HG02884 (cell line): ENCODE results near the gene TRNT1.

ENCODE experiments used
- ATAC-seq: cut with Tn5 transposase; IDR thresholded peaks from one replicate; pipeline ENCODE4 v1.9.1; 2021; ENCODE audit warnings: mild to moderate bottlenecking, moderate library complexity; ENCODE audit not compliant: unreplicated experiment

Gene TRNT1

DNA sequence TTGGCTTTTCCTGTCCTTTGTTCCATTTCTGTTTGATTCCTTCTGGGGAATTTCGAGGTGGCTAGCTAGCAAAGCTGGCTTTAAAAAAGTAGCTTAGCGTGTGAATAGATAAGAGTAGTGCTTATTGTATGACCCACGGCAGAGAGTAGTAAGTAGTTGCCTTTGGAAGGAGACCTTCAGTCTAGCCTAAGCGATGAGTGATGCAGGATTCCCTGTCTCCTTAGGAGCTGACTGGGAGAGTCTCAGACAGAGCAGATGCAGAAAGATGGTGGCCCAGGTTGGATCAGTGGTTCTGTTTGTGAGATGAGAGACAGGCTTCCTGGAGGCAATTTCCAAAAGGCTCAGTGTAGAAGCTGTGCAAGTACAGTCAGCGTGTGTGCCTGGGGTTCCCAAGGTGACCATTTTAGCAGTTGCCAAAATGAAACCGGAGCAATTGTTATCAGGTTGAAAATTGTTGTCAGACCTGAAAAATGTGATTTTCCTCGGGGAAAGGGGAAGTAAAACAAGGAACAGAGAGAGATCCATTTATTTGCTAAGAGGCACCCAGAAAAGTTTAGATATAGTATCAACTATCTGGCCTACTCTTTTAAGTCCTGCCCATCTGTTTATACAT lies 15.9 kb upstream of the TRNT1 start:
- no peak for ATAC-seq

DNA sequence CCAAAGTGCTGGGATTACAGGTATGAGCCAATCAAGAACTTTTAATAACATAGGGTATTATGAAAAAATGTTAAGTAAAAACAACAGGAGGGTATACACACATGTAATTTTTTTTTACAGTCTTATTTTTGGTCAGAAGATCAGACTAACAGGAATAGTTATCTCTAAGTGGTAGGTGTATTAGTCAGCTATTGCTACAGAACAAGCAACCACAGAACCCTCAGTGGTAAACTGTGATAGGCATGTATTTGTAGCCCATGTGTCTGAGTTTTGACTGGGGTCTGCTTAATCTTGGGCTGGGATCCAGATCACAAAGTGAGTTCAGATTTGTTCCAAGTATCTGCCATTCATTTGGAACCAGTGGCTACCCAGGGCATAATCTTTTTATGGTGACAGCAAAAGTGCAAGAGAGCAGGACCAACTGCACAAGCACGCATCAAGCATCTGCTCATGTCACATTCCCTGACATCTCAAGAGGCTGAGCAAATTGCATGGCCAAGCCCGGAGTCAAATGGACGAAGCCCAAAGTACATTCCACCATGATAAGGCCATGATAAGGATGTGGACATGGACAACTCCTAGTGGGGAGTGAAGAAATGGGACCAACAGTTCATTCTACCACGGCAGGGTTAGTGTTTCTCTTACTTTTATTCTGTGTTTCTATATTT lies 13.6 kb upstream of the TRNT1 start:
- ATAC-seq = no peak

DNA sequence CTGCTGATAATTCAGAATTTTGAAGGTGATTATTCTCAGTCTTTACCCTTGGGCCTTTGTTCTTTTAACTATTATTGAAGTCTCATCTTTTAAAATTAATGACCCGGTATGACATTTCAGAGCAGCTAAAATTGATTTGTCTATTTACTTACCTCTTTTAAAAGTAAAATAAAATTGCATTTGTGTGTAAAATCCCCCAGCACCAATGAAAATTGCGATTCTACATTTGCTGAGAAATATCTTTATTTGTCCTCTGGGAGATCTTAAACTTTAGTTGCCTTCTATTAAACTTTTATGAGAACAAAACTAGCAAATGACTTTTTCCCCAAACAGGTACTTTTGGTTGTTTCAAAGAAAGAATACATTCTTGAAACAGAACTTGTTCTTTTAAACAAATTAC lies 9.1 kb upstream of the TRNT1 start:
- ATAC-seq = no peak

DNA sequence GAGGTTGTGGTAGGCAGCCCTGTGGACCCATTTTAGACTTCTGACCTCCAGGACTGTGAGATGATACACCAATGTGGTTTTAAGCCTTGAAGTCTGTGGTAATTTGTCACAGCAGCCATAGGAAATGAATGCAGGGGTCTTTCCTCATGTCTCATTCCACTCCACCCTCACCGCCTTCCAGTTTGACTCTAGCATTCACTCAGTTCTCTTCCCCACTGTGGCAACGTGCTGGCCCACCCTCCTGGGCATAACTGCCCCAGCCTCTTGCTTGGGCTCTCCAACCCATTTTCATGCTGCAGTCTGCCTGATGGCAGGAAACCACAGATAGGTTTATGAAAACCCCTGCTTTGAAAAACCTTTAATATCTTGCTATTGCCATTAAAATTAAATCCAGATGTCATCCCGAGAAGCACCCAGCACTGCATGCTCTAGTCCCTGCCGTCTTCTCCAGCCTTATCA lies 7.3 kb upstream of the TRNT1 start:
- ATAC-seq = no peak

DNA sequence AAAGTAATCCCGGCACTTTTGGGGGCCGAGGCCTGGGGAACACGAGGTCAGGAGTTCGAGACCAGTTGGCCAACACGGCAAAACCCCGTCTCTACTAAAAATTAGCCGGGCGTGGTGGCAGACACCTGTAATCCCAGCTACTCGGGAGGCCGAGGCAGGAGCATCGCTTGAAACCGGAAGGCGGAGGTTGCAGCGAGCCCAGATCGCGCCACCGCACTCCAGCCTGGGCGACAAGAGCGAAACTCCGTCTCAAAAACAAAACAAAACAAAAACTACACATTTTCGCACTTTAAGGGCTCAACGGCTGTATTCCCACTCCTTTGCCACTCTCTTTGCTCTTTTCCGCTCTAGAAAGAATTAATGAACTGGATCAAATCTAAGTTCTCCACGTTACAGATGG lies 763 bp upstream of the TRNT1 start:
- no peak for ATAC-seq

DNA sequence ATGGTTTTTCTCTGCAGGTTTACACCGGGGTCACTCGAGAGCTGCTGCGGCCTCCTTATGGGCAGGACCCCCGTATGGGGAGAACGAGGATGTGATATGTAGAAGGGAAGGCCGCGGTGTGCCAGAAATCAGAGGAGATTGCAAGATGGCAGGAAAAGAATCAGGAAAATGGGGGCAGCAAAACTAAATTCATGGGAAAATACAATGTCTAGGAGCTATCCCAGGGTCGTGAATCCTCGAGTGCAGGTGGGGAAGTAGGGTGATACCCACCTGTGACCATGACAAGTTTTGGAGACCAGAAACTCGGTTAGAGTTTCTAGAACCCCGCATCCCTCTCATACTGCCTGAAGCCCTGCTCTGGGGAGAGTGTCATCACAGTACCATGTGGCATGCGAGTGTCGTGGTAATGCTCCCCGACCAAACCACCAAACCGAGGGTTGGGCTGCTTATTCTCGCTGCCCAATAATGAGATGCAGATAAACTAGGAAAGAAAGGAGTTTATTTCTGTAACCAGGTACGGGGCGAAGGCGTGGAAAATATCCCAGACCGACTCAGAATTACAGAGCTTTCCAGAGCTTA lies 781 bp downstream of the TRNT1 start:
- no peak for ATAC-seq

DNA sequence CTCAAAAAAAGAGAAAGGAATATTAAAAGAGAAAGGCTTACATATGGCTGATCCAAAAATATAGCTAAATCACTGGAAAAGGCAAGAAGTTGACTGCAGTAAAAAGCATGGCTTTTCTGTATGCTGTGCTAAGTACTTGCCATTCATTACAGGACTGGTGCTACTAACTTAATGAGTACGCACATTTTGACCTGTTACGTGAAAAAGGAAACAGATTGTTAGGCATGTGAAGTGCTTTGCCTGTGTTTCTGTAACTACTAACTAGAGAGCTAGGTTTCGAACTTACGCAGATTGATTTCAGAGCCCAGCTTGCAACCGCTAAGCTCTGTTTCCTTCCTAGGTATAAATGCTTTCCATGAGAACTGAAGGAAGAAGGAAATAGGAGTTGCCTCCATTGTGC lies 2.8 kb downstream of the TRNT1 start:
- ATAC-seq = no peak

DNA sequence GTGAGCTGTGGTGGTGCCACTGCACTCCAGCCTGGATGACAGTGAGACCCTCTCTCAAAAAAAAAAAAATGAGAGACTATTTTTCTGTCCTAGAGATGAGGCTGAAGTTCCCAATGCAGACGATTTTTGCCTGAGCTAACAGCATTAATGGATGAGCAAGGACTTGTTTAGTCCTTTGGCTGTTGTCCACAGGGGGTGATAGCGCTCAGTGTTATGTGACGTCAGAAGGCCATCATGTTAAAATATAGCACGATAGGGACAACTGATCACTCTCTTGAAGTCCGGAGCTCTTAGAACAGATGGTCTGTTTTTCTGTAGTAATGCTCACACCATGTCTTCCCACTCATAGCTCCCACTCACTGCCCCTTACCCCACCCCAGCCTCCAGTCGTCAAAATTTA lies 6.8 kb downstream of the TRNT1 start:
- ATAC-seq = no peak

DNA sequence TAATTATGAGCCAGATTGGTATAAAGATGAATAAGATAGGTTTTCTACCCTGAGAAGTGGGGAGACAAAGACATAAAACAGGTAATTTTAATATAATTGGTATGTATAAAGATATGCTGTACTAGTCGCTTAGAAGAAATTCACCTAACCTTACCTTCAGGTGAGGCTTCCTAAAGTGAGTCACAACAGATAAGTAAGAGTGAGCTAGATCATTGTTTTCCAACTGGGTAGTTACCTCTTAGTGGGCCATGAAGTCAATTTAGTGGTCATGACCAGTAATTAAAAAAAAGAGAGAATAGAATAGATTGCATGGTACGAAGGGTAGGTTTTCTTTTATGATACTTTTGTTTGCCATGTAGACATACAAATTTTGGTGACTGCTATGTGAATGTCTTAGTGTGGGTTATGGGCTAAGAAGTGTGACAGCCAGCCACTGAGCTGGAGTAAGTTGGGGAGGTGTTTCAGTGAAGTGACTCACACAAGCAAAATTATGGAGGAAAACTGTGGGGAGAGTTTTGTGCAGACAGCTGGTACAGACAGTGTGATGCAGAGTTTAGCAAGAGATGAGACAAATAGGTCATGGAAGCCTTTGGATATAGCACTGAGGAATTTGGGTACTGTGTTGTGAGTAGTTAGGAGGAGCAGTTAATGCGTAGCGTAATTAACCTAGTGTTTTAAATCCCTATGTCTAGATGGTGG lies 8.2 kb downstream of the TRNT1 start:
- no peak for ATAC-seq

DNA sequence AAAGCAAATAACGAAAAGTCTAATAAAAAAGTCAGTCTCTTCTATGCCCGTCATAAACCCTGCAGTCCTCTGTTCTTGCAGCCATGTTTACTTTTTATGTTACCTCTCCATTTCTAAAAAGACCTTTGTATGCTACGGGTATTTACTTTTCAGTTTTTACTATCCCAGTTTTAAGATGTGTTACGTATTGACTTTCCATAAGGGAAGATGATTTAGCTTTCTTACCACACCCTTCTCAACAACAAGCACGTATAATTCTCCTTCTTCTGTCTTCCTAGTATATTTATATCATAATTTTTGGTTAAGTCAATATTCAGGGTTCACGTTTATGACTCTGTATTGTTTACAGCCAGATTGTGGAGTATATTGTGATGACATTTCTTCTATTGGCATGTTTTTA lies 10.8 kb downstream of the TRNT1 start:
- ATAC-seq = no peak

DNA sequence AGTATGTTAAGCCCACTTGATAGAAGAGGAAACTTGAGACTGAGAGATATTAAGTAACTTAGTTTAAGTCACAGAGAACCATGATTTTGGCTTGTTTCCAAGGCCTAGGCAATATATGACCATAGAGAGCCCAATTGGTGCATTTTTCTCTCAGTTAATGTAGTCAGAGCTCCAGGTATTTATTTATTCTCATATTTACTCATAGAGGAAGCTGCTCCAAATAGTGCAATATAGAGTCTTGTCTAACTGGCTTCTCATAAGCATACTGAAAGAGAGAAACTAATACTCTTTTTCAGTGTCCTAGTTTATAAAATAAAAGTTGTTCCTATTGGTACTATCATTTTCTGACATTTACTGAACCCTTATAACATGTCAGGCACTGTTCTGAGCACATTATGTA lies 15.2 kb downstream of the TRNT1 start:
- ATAC-seq = peak; percentile 63

DNA sequence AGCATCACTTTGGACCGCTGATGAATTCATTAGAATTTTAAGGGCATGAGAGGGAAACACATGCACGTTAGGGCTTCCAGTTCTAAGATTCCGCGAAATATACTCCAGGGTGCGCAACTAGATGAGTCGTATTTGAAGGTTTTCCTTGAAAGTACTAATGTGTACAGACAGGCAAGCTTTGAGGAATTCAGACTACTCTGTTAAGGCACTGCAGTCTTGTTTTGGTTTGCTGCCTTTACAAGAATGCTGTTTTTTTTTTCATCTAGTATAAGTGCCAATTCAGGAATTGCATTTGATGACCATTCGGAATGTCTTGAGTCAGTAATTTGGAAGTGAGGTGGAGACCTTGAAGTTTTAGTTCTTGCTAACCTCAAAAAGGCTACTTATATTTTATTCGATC lies 19.1 kb downstream of the TRNT1 start:
- no peak for ATAC-seq

DNA sequence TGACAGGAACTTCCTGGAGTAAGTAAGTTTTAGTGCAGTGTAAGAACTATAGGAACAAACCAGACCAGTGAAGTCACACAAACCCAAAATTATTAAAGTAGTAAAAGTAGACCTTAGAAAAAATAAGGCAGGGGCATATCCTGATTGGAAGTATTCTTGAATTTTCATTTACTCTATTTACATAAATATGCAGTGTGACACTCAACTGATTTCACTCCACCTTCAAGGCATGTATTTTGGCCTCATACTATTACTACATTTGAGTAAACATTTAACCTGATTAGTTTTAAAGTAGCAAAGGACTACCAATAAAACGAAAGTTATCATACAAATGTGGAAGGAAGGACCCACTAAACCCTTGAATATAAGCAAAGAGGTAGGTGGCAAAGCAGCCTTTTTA lies 22.8 kb downstream of the TRNT1 start:
- no peak for ATAC-seq

DNA sequence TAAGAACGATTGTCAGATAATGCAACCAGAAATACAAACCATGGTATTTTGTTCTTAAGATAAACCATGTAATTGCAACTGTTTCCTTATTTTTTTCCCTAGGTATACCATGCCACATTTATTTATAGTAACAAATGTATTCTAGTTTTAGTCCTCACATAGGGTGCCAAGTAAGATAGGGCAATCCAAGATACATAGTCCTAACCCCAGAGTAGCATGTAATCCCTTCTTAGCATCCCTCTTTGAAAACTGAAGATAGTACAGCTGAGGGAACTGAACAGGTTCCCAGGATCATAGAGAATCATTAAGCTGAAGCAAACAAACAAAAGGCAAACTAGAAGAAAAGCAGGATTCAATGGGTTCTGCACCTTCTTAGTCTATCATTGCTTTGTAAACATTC lies 24.8 kb downstream of the TRNT1 start:
- ATAC-seq = no peak

DNA sequence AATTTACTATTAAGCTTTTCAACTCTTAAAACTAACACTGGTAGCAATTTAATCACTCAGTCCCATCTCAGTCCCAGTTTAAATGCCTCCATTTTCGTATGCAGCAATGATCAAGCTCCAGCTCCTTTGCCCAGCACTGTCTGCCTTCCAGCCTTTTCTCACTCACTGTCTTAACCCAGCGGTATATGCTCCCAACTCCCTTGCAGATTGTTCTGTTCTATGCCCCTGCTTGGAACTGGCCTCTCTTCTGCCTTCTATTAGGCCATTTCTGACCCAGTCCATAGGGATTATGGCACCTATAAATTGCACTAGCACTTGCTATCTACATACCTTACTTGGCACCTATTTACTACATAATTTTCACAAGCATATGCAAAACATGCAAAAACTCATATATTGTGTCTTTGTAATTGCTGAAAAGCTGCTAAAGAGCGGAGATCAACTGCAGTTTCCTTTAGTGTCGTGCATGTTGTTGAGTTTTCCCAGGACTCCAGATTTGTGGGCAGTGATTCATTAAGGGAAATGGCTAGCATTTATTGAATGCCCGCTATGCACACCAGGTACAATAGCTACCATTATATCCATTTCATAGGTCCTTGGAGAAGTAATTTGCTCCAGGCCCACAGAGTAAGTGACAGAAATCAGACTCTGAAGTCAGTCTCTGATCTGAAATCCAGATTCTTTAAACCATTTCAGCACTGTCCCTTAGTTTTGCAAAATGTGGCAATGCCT lies 28.3 kb downstream of the TRNT1 start:
- no peak for ATAC-seq

DNA sequence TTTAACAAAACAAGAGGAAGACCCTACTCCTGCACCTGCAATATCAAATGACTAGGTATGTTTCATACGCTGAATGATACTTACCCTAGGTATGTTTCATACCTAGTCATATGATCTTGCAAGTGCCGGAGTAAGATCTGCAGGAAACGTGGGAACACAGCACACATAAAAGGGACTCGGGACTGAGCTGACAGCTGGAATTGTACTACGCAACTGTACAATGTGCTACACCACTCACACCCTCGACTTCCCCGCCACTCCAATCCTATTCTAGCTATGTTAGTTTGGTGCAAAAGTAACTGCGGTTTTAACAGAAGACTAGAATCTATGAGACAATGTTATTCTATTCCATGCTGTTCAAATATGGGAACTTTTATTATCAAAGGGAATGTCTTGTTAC lies 30.7 kb downstream of the TRNT1 start:
- ATAC-seq = no peak

DNA sequence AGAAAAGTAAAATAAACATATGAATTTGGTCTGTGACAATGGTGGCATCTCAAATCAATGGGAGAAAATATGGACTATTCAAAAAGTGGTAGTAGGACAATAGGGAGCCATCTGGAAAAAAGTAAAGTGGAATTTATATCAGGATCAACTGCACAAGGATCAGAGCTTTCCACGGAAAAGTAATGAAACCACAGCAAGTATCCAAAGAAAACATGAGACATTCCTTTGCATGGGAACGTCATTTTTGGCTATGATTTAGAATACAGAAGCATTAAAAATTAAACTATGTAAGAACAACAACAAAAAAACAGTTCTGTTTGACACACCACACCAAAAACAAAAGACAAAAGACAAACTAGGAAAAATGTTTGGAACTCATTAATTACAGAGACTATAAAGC lies 34.1 kb downstream of the TRNT1 start:
- no peak for ATAC-seq

DNA sequence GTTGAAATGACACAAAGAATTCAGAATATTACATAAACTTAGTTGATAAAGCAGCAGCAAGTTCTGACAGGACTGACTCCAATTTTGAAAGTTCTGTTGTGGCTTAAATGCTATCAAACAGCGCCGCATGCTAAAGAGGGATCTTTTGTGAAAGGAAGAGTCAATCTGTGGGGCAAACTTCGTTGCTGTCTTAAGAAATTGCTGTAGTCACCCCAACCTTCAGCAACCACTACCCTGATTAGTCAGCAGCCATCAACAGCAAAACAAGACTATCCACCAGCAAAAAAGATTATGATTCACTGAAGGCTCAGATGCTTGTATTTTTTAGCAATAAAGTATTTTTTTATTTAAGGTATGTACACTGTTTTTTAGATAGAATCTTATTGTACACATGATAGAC lies 38.5 kb downstream of the TRNT1 start:
- no peak for ATAC-seq

DNA sequence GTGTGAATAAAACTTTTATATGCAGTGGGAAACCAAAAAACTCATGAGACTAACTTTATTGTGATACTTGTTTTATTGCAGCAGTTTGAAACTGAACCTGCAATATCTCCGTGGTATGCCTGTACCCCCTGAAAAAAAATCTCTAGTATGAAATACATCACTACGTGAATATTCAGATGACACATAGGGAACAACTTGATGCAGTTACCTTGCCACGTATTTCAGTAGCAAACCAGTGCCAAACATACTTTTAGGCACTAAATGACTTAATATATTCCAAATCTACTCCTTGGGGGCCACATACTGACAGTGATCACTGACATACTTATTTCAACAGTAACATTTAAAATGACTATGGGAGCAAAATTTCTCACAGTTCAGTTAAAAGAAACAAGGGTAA lies 38.9 kb downstream of the TRNT1 start:
- no peak for ATAC-seq

DNA sequence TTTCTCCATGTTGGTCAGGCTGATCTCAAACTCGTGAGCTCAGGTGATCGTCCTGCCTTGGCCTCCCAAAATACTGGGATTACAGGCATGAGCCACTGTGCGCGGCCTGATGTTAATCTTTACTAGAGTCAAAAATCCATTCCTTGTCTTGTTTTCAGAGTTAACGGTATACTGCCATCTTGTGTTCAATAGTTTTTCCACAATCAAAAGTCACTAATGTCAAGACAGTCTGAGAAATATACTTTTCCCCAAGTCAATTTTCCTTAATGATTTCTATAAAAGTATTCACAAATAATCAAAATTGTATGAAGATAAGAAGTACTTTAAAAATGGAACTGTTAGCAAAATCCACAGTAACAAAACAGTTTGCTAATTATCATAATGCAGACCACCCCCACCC lies 44.3 kb downstream of the TRNT1 start:
- peak; percentile 41 for ATAC-seq

DNA sequence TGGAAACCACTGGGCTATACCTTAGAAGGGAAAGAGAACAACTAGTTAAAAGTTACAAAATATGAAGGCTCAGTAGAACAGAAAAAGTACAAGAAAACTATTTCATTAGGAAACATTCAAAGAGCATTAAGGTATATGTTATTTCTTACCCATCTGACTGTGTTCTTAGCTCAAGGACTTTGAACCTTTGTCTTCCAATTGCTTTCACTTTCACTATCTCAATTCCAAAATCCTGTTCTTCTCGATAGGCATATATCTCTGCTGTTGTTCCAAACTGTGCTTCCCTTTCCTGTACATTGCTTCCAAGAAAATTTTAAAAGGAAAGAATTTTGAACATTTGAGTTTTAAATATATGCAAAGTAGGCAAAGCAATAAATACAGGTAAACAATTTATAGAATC lies 45.9 kb downstream of the TRNT1 start:
- ATAC-seq = no peak
